ENCODE results near the gene MYOT. TPM values are rescaled to one million over a fixed set of nuclear protein-coding genes. Genes with fewer than 3 reads are reported as not detected.

The MYOT gene
- total RNA-seq, 1 experiment from 2014 or later, result not detected

Other genes with a start within 250 kb of the MYOT start
- gene KLHL3, start 131.8 kb upstream of the MYOT start, total RNA-seq (2014; rRNA removed; shearing (Covaris generic); ENCODE audit: low replicate concordance), result not detected in 2 replicates
- gene HNRNPA0, start 113.5 kb upstream of the MYOT start, total RNA-seq (2014; rRNA removed; shearing (Covaris generic); ENCODE audit: low replicate concordance), result 50.5 and 51.7 TPM in 2 replicates
- gene PKD2L2, start 21.6 kb downstream of the MYOT start, total RNA-seq (2014; rRNA removed; shearing (Covaris generic); ENCODE audit: low replicate concordance), result not detected in 2 replicates
- 4.4 and 6.0 TPM in 2 replicates for gene FAM13B, start 165.2 kb downstream of the MYOT start, total RNA-seq (2014; rRNA removed; shearing (Covaris generic); ENCODE audit: low replicate concordance)
- not detected in 2 replicates for gene WNT8A, start 216.2 kb downstream of the MYOT start, total RNA-seq (2014; rRNA removed; shearing (Covaris generic); ENCODE audit: low replicate concordance)